Stimulated activated CD4-positive, alpha-beta T cell treated with anti-CD3 and anti-CD28 coated beads, Interleukin-12 subunit alpha, Interleukin-12 subunit beta, amount 100 ng/mL, for 24 hours (primary cell): ENCODE results near the gene SESTD1.
"Not testable (repeated sequence)": the region's sequence is repeated elsewhere in the genome, so short reads cannot be mapped to it uniquely, and the experiment has no call there.

ENCODE experiments used
- DNase-seq, 2 experiments: peaks; one replicate each; pipeline ENCODE4 v3.0.0-alpha.2; 2020; ENCODE audit warnings: low read depth in 2 of 2

Gene SESTD1

GRCh38 chr2:179239195-179239594 is 25.4 kb downstream of the SESTD1 start:
- DNase-seq = no peak

GRCh38 chr2:179238027-179238426 is 26.6 kb downstream of the SESTD1 start:
- no peak for DNase-seq

- no peak for DNase-seq
These were observed 27.3 kb downstream of the SESTD1 start for GRCh38 chr2:179237209-179237946.

GRCh38 chr2:179235463-179236108 is 29.0 kb downstream of the SESTD1 start:
- no peak for DNase-seq

DNA sequence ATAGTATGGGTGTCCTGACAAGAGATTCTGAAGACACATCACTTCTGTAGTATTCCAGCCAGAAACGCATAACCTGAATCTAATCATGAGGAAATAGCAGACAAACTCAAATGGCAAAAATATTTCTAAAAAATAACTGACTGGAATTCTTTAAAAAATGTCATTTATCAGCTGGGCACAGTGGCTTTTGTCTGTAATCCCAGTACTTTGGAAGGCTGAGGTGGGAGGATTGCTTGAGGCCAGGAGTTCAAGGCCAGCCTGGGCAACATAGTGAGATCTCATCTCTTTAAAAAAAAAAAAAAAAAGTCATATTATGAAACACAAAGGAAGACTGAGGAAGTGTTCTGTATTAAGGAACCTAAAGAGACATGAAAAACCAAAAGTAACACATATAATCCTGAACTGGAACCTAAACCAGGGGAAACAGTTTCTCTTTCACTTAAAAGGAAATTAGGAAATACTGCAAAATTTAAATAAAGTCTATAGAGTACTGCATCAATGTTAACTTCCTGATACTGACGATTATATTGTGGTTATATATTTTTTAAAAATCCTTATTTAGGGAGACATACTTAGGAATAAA is 29.9 kb downstream of the SESTD1 start:
- no peak for DNase-seq

GRCh38 chr2:179233626-179234430 is 30.8 kb downstream of the SESTD1 start:
- DNase-seq = no peak

DNA sequence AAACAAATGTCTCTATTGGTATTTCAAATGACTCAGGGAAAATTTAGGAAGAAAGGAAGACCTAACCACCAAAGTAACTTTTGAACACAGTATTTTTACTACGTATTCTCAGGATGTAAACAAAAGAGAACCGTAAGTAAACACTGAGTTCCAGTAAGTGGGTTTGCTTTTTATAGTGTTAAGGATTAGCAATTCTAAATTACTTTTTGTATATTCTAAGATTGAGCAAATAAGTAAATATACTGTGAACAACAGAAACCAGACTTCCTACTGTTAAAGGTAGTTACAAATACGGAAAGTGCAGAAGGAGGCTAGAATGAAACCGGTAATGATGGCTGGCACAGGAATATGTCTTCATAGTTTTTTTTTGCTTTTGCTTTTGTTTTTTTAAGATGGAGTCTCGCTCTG is 31.5 kb downstream of the SESTD1 start:
- no peak for DNase-seq

DNA sequence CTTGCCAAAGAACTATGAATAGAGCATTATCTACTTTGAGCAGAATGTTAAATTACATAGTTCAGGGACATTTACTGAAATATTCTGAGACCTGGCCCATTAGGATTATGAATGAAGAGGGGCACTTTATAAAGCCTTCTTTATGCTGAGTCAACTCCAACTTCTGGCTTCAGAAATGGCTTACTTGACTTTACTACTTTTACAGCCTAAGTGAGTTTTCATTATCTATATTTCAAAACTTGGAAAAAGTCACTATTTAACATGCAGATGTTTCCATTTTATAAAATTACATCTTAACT is 37.7 kb downstream of the SESTD1 start:
- no peak for DNase-seq

- DNase-seq = no peak
These were observed 38.2 kb downstream of the SESTD1 start for GRCh38 chr2:179226203-179226960.

- DNase-seq = no peak
These were observed 40.3 kb downstream of the SESTD1 start for GRCh38 chr2:179224361-179224760.

DNA sequence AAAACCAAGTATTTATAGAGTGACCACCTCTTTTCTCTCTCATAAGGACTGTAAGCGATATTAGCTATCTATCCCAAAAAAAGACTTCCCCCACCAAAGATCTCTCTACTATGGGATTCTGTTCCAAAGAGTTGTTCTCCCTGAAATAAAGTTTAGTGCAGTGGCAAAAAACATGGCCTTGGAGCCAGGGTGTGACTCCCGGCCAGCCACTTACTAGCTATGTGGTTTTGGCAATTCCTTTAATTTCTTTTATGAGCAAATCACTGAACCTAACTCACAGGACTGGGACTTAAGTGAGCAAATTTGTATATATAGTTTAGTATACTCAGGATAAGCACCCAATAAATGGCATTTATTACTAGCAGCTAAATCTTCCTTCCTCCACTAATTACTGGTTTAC is 42.6 kb downstream of the SESTD1 start:
- no peak for DNase-seq

- DNase-seq = peak; percentile 12 to 27
These were observed 45.6 kb downstream of the SESTD1 start for GRCh38 chr2:179218848-179219594.

DNA sequence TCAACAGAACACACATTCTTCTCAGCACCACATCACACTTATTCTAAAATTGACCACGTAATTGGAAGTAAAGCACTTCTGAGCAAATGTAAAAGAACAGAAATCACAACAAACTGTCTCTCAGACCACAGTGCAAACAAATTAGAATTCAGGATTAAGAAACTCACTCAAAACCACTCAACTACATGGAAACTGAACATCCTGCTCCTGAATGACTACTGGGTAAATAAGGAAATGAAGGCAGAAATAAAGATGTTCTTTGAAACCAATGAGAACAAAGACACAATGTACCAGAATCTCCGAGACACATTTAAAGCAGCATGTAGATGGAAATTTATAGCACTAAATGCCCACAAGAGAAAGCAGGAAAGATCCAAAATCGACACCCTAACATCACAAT is 50.0 kb downstream of the SESTD1 start:
- DNase-seq = not testable (repeated sequence)

DNA sequence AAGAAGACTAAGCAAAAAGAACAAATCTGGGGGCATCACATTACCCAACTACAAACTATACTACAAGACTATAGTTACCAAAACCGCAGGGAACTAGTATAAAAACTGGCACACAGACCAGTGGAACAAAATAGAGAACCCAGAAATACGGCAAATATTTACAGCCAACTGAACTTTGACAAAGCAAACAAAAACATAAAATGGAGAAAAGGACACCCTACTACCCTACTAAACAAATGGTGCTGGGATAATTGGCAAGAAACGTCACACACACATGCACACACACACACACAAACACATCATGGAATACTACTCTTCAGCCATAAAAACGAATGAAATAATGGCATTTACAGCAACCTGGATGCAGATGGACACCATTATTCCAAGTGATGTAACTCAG is 53.3 kb downstream of the SESTD1 start:
- DNase-seq = no peak

DNA sequence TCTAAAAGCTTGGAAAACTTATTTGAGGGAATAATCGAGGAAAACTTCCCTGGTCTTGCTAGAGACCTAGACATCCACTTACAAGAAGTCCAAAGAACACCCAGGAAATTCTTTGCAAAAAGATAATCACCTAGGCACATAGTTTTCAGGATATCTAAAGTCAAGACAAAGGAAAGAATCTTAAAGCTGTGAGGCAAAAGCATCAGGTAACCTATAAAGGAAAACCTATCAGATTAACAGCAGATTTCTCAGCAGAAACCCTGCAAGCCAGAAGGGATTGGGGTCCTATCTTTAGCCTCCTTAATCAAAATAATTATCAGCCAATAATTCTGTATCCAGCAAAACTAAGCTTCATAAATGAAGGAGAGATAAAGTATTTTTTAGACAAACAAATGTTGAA is 56.4 kb downstream of the SESTD1 start:
- DNase-seq = not testable (repeated sequence)

- DNase-seq = no peak
These were observed 57.6 kb downstream of the SESTD1 start for GRCh38 chr2:179207047-179207446.

- no peak for DNase-seq
These were observed 62.8 kb downstream of the SESTD1 start for GRCh38 chr2:179201869-179202268.

- not testable (repeated sequence) for DNase-seq
These were observed 68.6 kb downstream of the SESTD1 start for GRCh38 chr2:179195926-179196590.

GRCh38 chr2:179195141-179195540 is 69.5 kb downstream of the SESTD1 start:
- no peak for DNase-seq

DNA sequence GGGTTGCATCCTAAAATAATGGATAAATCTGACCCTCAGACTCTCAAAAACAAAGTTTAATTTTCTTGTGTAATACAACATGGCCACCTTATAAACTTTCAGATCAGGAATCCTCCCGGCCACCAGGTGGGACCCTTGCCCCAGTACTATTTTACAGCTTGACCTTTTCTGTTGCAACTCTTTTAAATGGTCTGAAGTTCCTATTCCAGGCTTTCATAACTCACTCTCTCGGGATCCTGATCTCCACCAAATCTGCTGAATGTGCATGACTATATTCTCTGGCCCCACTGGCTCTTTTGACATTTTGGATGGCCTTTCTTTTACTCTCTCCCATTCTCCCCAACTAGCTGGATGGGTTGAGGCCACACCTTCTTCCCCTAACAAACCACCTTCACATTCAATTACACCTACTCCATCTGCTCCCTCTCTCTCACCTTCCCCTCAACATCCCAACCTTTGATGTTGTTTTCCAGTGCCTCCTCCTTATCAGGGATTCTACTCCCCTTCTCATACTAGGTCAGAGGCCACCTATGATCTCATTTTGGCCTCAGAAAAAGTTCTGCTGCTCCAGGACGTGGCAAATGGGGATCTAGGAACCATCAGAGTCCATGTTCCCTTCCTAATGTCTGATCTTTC is 70.8 kb downstream of the SESTD1 start:
- no peak for DNase-seq
